Mesothelial cell of epicardium (in vitro differentiated cells): ENCODE data around the gene CTDNEP1. TPM values are rescaled to one million over a fixed set of nuclear protein-coding genes. Genes with fewer than 3 reads are reported as not detected.

ENCODE experiments used
- DNase-seq, 2 experiments: peaks; one replicate each; pipeline ENCODE4 v3.0.0; 2021; ENCODE audit warnings: low spot score in 2 of 2; ENCODE audit not compliant: unreplicated experiment in 2 of 2
- H3K27ac Mint-ChIP-seq: 2 replicates; pipeline ENCODE4 v1.8.0; 2021; ENCODE audit warnings: mixed read lengths
- H3K27me3 Mint-ChIP-seq: 2 replicates; pipeline ENCODE4 v1.8.0; 2021; ENCODE audit warnings: low read depth, mixed read lengths
- H3K36me3 Mint-ChIP-seq: 2 replicates; pipeline ENCODE4 v1.8.0; 2021; ENCODE audit warnings: mixed read lengths
- H3K4me1 Mint-ChIP-seq: 2 replicates; pipeline ENCODE4 v1.8.0; 2021; ENCODE audit warnings: mixed read lengths
- H3K4me3 Mint-ChIP-seq: 2 replicates; pipeline ENCODE4 v1.8.0; 2021; ENCODE audit warnings: mild to moderate bottlenecking, moderate library complexity, mixed read lengths
- H3K9me3 Mint-ChIP-seq: 2 replicates; pipeline ENCODE4 v1.8.0; 2021; ENCODE audit warnings: mixed read lengths
- total RNA-seq: library from RNA; stranded (reverse); gene quantifications from 3 replicates; pipeline ENCODE4 v1.2.1, GENCODE V29; 2021
- TF ChIP-seq, protein P1 (sequence below): fragments of 200-600 bp; sonication (generic); IDR thresholded peaks from one replicate; pipeline ENCODE4 v1.5.0; 2021; ENCODE audit warnings: antibody characterized with exemption; ENCODE audit not compliant: unreplicated experiment

CTDNEP1 gene
- total RNA-seq, 1 donor from 2014 or later, result 130 TPM

DNA sequence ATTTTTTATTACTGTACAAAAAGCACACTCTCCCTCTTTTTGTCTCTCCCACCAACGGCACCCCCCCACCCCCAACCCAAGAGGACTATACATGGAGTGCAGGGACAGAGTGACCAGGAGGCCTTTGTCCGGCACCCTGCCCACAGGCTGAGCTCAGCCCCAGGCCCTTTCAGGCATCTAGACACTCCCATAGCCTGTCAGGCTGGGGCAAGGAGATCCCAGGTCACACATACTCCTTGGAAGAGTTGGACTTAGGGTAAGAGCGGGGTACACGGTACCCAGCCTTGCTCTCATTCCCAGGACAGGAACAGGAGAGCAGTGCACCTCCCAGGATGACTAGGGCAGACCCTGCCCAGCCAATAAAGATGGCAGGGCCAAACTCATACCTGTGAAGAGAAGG, 8.6 kb upstream of the CTDNEP1 start:
- DNase-seq, result no peak
- H3K27ac Mint-ChIP-seq, result peak overlapping the region; percentile 89
- peaks cover 8% of the 10 kb centered on the region for H3K36me3 Mint-ChIP-seq
- peak overlapping the region; percentile 72 for H3K4me3 Mint-ChIP-seq
- no peaks in the 10 kb centered on the region for H3K9me3 Mint-ChIP-seq
- peaks cover 21% of the 10 kb centered on the region for H3K4me1 Mint-ChIP-seq
- H3K27me3 Mint-ChIP-seq, result peaks cover 35% of the 10 kb centered on the region
- TF ChIP-seq, protein P1, sequence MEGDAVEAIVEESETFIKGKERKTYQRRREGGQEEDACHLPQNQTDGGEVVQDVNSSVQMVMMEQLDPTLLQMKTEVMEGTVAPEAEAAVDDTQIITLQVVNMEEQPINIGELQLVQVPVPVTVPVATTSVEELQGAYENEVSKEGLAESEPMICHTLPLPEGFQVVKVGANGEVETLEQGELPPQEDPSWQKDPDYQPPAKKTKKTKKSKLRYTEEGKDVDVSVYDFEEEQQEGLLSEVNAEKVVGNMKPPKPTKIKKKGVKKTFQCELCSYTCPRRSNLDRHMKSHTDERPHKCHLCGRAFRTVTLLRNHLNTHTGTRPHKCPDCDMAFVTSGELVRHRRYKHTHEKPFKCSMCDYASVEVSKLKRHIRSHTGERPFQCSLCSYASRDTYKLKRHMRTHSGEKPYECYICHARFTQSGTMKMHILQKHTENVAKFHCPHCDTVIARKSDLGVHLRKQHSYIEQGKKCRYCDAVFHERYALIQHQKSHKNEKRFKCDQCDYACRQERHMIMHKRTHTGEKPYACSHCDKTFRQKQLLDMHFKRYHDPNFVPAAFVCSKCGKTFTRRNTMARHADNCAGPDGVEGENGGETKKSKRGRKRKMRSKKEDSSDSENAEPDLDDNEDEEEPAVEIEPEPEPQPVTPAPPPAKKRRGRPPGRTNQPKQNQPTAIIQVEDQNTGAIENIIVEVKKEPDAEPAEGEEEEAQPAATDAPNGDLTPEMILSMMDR, result no peak

DNA sequence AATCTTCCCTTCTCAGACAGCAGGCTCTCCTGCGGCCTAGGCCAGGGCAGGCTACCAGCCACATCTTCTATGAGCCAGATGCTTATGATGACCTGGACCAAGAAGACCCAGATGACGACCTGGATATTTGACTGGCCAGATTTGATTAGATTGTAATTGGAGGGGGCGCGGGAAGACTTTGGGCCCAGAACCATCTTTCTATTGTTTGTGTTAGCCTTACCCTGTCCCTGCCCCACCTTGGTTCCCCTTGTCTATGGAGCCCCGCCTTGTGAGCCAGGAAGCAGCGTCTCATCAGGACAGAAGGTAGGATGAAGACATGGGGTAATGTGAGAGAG, 8.0 kb upstream of the CTDNEP1 start:
- H3K27me3 Mint-ChIP-seq, result peaks cover 33% of the 10 kb centered on the region
- peaks cover 13% of the 10 kb centered on the region for H3K36me3 Mint-ChIP-seq
- peak overlapping the region; percentile 22 for H3K27ac Mint-ChIP-seq
- no peaks in the 10 kb centered on the region for H3K9me3 Mint-ChIP-seq
- H3K4me1 Mint-ChIP-seq, result peaks cover 21% of the 10 kb centered on the region
- TF ChIP-seq, protein P1, result no peak
- H3K4me3 Mint-ChIP-seq, result no peak overlapping the region
- no peak for DNase-seq

DNA sequence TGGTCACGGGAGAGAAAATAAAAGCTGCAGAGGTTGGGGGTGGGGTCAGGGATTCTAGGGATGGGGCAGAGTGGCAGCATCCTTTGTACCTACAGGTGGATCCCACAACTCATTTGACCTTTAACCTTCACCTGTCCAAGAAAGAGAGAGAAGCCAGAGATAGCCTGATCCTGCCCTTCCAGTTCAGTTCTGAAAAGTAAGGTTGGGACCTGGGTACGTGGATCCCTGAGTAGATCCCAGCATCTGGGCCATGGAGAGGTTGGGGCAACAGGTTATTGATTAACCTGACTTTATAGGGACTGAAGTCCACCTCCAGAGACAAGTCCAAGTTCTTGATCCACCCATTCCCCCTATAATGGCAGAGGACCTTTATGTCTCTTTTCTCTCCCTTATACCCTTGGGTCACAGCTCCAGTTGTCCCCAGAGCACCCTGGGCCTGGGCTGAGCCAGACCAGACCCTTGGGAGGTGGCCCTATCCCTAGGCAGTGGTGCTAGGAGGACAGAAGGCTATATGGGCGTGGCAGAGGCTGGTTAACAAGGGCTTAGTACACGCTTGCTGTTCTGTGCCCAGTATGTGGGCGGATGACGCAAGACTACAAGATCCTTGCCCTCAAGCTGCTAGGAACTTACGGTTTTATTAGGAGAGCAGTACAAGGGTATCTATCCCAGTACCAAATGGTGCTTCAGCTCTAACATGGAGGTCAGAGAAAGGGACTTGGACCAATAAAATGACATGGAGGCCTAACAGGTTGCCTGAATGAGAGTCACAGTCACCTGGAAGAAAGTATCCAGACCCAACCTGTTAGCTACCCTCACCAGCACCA, 7.4 kb upstream of the CTDNEP1 start:
- Mint-ChIP-seq H3K27ac (no peak overlapping the region), H3K4me1 (peaks cover 20% of the 10 kb centered on the region), H3K9me3 (no peaks in the 10 kb centered on the region), H3K27me3 (peaks cover 28% of the 10 kb centered on the region), H3K4me3 (no peak overlapping the region), H3K36me3 (peaks cover 14% of the 10 kb centered on the region)
- TF ChIP-seq, protein P1, result no peak
- DNase-seq, result no peak

DNA sequence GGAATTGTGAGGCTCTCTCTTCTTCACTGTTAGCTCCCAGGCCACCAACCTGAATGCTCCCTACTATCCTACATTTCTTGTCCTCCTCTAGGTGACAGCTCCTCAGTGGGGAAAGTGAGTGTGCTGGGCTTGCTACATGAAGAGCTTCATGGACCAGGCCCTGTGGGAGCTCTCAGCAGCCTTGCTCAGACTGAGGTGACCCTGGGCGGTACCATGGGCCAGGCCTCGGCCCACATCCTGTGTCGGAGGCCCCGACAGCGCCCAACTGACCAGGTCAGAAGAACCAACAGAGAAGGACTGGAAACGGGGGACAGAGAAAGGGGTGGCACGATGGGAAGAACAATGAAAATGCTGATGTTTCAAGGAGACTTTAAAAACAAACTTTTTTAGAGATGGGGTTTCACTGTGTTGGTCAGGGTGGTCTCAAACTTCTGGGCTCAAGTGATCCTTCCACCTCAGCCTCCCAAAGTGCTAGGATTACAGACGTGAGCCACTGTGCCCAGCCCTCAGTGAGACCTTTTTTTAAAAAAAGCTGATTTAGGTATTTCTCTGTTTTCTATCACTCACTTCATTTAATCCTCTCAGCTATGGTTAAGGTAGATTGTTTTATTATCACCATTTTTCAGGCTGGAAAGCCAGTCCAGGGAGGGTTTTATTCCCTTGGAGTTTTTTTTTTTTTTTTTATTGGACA, 5.4 kb upstream of the CTDNEP1 start:
- Mint-ChIP-seq H3K36me3 (peaks cover 14% of the 10 kb centered on the region), H3K27me3 (peaks cover 10% of the 10 kb centered on the region), H3K27ac (peak overlapping the region; percentile 58), H3K4me1 (peaks cover 16% of the 10 kb centered on the region), H3K9me3 (no peaks in the 10 kb centered on the region), H3K4me3 (no peak overlapping the region)
- no peak for DNase-seq
- TF ChIP-seq, protein P1, result no peak

DNA sequence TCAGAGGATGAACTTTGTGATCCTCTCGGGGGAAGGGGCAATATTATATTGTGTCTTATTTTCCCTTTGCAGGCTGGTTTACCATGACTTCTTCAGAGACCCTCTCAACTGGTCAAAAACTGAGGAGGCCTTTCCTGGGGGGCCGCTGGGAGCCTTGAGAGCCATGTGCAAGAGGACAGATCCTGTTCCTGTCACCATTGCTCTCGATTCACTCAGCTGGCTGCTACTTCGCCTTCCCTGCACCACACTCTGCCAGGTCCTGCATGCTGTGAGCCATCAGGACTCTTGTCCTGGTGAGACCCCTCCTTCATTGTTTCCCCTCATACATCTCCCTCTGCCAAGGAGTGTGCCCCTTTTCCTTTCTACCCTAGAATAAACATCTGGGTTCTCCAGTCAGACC, 3.0 kb upstream of the CTDNEP1 start:
- H3K4me3 Mint-ChIP-seq, result peak overlapping the region; percentile 31
- TF ChIP-seq, protein P1, result no peak

More for the DNA sequence above, 3.0 kb upstream of the CTDNEP1 start:
- Mint-ChIP-seq H3K27ac (peak overlapping the region; percentile 16), H3K36me3 (peaks cover 14% of the 10 kb centered on the region), H3K27me3 (no peaks in the 10 kb centered on the region), H3K9me3 (no peaks in the 10 kb centered on the region), H3K4me1 (peaks cover 24% of the 10 kb centered on the region)
- no peak for DNase-seq
